ENCODE data around the gene BUD31.

GRCh38 chr7:99402854-99403253, 5.9 kb upstream of the BUD31 start:
- TF ChIP-seq SNAI2 (CRISPR knock-in tag; IDR thresholded peaks at IDR 0.05) (no peak), PATZ1 (CRISPR knock-in tag; IDR thresholded peaks at IDR 0.05; ENCODE audit: borderline replicate concordance) (no peak), TOX (CRISPR knock-in tag; IDR thresholded peaks at IDR 0.05; ENCODE audit: borderline replicate concordance) (no peak), ZFP30 (CRISPR knock-in tag; IDR thresholded peaks at IDR 0.05) (no peak), CSRNP3 (CRISPR knock-in tag; IDR thresholded peaks at IDR 0.05) (no peak), POU6F1 (CRISPR knock-in tag; IDR thresholded peaks at IDR 0.05; ENCODE audit: borderline replicate concordance, low read depth) (no peak), CREB5 (CRISPR knock-in tag; IDR thresholded peaks at IDR 0.05; ENCODE audit: low read depth) (no peak), TCF4 (CRISPR knock-in tag; IDR thresholded peaks at IDR 0.05; ENCODE audit: borderline replicate concordance) (no peak)

Data from SK-N-SH treated with all-trans-retinoic acid at 6 μM for 48 hours (cell line).